ENCODE data around the gene TEF.

TEF gene

GRCh38 chr22:41365425-41365824 lies 16.3 kb upstream of the TEF start:
- DNase-seq (ENCODE audit: low read depth) = no peak
- H3K4me3 ChIP-seq (ENCODE audit: control insufficient read depth, low read depth, low read length) = no peak overlapping the region
- no peak for TF ChIP-seq CTCF (IDR thresholded peaks at IDR 0.05; ENCODE audit: control insufficient read depth, insufficient read depth, low read depth, low read length, missing control alignments)

GRCh38 chr22:41366323-41367029 lies 15.3 kb upstream of the TEF start:
- no peak for TF ChIP-seq CTCF (IDR thresholded peaks at IDR 0.05; ENCODE audit: control insufficient read depth, insufficient read depth, low read depth, low read length, missing control alignments)
- DNase-seq (ENCODE audit: low read depth) = no peak
- no peak overlapping the region for H3K4me3 ChIP-seq (ENCODE audit: control insufficient read depth, low read depth, low read length)

GRCh38 chr22:41367039-41367679 lies 14.6 kb upstream of the TEF start:
- peak overlapping the region; percentile 43 for H3K4me3 ChIP-seq (ENCODE audit: control insufficient read depth, low read depth, low read length)
- peak; percentile 42 for TF ChIP-seq CTCF (IDR thresholded peaks at IDR 0.05; ENCODE audit: control insufficient read depth, insufficient read depth, low read depth, low read length, missing control alignments)
- DNase-seq (ENCODE audit: low read depth) = peak; percentile 69

GRCh38 chr22:41367680-41368542 lies 13.8 kb upstream of the TEF start:
- H3K4me3 ChIP-seq (ENCODE audit: control insufficient read depth, low read depth, low read length) = peak overlapping the region; percentile 43
- TF ChIP-seq CTCF (IDR thresholded peaks at IDR 0.05; ENCODE audit: control insufficient read depth, insufficient read depth, low read depth, low read length, missing control alignments) = no peak
- DNase-seq (ENCODE audit: low read depth) = peak; percentile 34

- no peak for DNase-seq (ENCODE audit: low read depth)
- H3K4me3 ChIP-seq (ENCODE audit: control insufficient read depth, low read depth, low read length) = peak overlapping the region; percentile 3; the same call in 1 of the 2 replicates
- no peak for TF ChIP-seq CTCF (IDR thresholded peaks at IDR 0.05; ENCODE audit: control insufficient read depth, insufficient read depth, low read depth, low read length, missing control alignments)
These were observed 13.0 kb upstream of the TEF start for GRCh38 chr22:41368543-41369423.

- no peak overlapping the region for H3K4me3 ChIP-seq (ENCODE audit: control insufficient read depth, low read depth, low read length)
- DNase-seq (ENCODE audit: low read depth) = no peak
- TF ChIP-seq CTCF (IDR thresholded peaks at IDR 0.05; ENCODE audit: control insufficient read depth, insufficient read depth, low read depth, low read length, missing control alignments) = no peak
These were observed 12.4 kb upstream of the TEF start for GRCh38 chr22:41369424-41369745.
